ENCODE data around the gene SPEF2.

The SPEF2 gene

GRCh38 chr5:35745660-35746059 lies 128.0 kb downstream of the SPEF2 start:
- Histone ChIP-seq H3K4me3 (ENCODE audit: low read depth, low read length) (no peak overlapping the region), H3K36me3 (ENCODE audit: control insufficient read depth in 2 of 2, insufficient read depth in 1 of 2, low read length in 2 of 2) (no peaks in the 10 kb centered on the region), H3K4me1 (ENCODE audit: control insufficient read depth, insufficient read depth, low read length) (no peaks in the 10 kb centered on the region), H3K9me3 (ENCODE audit: control insufficient read depth, insufficient read depth, low read depth, low read length) (no peaks in the 10 kb centered on the region), H3K27ac (ENCODE audit: extremely low read depth, low read depth, low read length) (no peak overlapping the region)
- TF ChIP-seq ZNF792 (tag by site-specific recombination; IDR thresholded peaks at IDR 0.05) (no peak), ZNF777 (tag by site-specific recombination; IDR thresholded peaks at IDR 0.05; ENCODE audit: borderline replicate concordance) (no peak)
- TF ChIP-seq, protein P1, sequence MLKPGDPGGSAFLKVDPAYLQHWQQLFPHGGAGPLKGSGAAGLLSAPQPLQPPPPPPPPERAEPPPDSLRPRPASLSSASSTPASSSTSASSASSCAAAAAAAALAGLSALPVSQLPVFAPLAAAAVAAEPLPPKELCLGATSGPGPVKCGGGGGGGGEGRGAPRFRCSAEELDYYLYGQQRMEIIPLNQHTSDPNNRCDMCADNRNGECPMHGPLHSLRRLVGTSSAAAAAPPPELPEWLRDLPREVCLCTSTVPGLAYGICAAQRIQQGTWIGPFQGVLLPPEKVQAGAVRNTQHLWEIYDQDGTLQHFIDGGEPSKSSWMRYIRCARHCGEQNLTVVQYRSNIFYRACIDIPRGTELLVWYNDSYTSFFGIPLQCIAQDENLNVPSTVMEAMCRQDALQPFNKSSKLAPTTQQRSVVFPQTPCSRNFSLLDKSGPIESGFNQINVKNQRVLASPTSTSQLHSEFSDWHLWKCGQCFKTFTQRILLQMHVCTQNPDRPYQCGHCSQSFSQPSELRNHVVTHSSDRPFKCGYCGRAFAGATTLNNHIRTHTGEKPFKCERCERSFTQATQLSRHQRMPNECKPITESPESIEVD (tag by site-specific recombination; IDR thresholded peaks at IDR 0.05), result no peak
- CTCF ChIA-PET, result interaction anchor here (1.0 kb wide), 2 partner anchors 31 to 180 kb away, joined by 3 to 4 read pairs; no protein-coding TSS in a partner anchor
- POLR2A ChIA-PET, result no interaction called here

DNA sequence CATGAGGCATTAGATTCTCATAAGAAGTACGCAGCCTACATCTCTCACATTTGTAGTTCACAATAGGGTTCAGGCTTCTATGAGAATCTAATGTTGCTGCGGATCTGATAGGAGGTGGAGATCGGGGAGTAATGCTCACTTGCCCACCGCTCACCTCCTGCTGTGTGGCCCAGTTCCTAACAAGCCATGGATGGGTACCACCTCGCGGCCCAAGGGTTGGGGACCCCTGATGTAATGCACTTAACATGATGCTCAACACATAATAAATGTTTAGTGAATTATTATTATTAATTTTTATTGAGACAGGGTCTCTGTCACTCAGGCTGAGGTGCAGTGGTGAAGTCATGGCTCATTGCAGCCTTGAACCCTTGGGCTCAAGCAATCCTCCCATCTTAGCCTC lies 134.3 kb downstream of the SPEF2 start:
- H3K4me1 ChIP-seq (ENCODE audit: control insufficient read depth, insufficient read depth, low read length), result no peaks in the 10 kb centered on the region
- no peak overlapping the region for H3K4me3 ChIP-seq (ENCODE audit: low read depth, low read length)
- no peaks in the 10 kb centered on the region for H3K9me3 ChIP-seq (ENCODE audit: control insufficient read depth, insufficient read depth, low read depth, low read length)
- ChIA-PET POLR2A (no interaction called here), CTCF (no interaction called here)
- no peaks in the 10 kb centered on the region for H3K36me3 ChIP-seq (ENCODE audit: control insufficient read depth in 2 of 2, insufficient read depth in 1 of 2, low read length in 2 of 2)
- TF ChIP-seq ZNF16 (tag by site-specific recombination; IDR thresholded peaks at IDR 0.05; ENCODE audit: low read depth), result no peak
- TF ChIP-seq, protein P2, sequence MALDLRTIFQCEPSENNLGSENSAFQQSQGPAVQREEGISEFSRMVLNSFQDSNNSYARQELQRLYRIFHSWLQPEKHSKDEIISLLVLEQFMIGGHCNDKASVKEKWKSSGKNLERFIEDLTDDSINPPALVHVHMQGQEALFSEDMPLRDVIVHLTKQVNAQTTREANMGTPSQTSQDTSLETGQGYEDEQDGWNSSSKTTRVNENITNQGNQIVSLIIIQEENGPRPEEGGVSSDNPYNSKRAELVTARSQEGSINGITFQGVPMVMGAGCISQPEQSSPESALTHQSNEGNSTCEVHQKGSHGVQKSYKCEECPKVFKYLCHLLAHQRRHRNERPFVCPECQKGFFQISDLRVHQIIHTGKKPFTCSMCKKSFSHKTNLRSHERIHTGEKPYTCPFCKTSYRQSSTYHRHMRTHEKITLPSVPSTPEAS (tag by site-specific recombination; IDR thresholded peaks at IDR 0.05), result no peak
- no peak for TF ChIP-seq ZNF223 (tag by site-specific recombination; IDR thresholded peaks at IDR 0.05)
- no peak for TF ChIP-seq IKZF3 (tag by site-specific recombination; IDR thresholded peaks at IDR 0.05)
- TF ChIP-seq, protein P3, sequence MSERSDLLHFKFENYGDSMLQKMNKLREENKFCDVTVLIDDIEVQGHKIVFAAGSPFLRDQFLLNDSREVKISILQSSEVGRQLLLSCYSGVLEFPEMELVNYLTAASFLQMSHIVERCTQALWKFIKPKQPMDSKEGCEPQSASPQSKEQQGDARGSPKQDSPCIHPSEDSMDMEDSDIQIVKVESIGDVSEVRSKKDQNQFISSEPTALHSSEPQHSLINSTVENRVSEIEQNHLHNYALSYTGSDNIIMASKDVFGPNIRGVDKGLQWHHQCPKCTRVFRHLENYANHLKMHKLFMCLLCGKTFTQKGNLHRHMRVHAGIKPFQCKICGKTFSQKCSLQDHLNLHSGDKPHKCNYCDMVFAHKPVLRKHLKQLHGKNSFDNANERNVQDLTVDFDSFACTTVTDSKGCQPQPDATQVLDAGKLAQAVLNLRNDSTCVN (tag by site-specific recombination; optimal IDR thresholded peaks at IDR 0.05), result no peak
- no peak for TF ChIP-seq ZNF514 (tag by site-specific recombination; IDR thresholded peaks at IDR 0.05)
- TF ChIP-seq ZNF585B (tag by site-specific recombination; IDR thresholded peaks at IDR 0.05), result no peak
- TF ChIP-seq MEIS1 (CRISPR knock-in tag; IDR thresholded peaks at IDR 0.05; ENCODE audit: borderline replicate concordance), result no peak
- TF ChIP-seq ZNF704 (tag by site-specific recombination; IDR thresholded peaks at IDR 0.05), result no peak
- TF ChIP-seq PBX3 (CRISPR knock-in tag; IDR thresholded peaks at IDR 0.05), result no peak
- TF ChIP-seq, protein P4, sequence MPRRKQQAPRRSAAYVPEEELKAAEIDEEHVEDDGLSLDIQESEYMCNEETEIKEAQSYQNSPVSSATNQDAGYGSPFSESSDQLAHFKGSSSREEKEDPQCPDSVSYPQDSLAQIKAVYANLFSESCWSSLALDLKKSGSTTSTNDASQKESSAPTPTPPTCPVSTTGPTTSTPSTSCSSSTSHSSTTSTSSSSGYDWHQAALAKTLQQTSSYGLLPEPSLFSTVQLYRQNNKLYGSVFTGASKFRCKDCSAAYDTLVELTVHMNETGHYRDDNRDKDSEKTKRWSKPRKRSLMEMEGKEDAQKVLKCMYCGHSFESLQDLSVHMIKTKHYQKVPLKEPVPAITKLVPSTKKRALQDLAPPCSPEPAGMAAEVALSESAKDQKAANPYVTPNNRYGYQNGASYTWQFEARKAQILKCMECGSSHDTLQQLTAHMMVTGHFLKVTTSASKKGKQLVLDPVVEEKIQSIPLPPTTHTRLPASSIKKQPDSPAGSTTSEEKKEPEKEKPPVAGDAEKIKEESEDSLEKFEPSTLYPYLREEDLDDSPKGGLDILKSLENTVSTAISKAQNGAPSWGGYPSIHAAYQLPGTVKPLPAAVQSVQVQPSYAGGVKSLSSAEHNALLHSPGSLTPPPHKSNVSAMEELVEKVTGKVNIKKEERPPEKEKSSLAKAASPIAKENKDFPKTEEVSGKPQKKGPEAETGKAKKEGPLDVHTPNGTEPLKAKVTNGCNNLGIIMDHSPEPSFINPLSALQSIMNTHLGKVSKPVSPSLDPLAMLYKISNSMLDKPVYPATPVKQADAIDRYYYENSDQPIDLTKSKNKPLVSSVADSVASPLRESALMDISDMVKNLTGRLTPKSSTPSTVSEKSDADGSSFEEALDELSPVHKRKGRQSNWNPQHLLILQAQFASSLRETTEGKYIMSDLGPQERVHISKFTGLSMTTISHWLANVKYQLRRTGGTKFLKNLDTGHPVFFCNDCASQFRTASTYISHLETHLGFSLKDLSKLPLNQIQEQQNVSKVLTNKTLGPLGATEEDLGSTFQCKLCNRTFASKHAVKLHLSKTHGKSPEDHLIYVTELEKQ (tag by site-specific recombination; IDR thresholded peaks at IDR 0.05; ENCODE audit: borderline replicate concordance), result no peak
- H3K27ac ChIP-seq (ENCODE audit: extremely low read depth, low read depth, low read length), result no peak overlapping the region

Measured in HEK293 (cell line).